HG03469 (cell line): Measurements from ENCODE around the gene KIAA0408.
"Not testable (repeated sequence)": the region's sequence is repeated elsewhere in the genome, so short reads cannot be mapped to it uniquely, and the experiment has no call there.

Experiments
- ATAC-seq: cut with Tn5 transposase; IDR thresholded peaks from one replicate; pipeline ENCODE4 v1.9.1; 2021; ENCODE audit warnings: mild to moderate bottlenecking, moderate library complexity, moderate number of reproducible peaks; ENCODE audit not compliant: unreplicated experiment

Gene KIAA0408

GRCh38 chr6:127464161-127464880, 5.1 kb upstream of the KIAA0408 start:
- ATAC-seq = no peak

GRCh38 chr6:127463056-127463455, 3.9 kb upstream of the KIAA0408 start:
- ATAC-seq = no peak

GRCh38 chr6:127462376-127462775, 3.2 kb upstream of the KIAA0408 start:
- no peak for ATAC-seq

GRCh38 chr6:127460465-127460864, 1.3 kb upstream of the KIAA0408 start:
- no peak for ATAC-seq

- no peak for ATAC-seq
Measured at GRCh38 chr6:127458817-127459216, 372 bp downstream of the KIAA0408 start.

- ATAC-seq = no peak
Measured at GRCh38 chr6:127458222-127458621, 967 bp downstream of the KIAA0408 start.

- no peak for ATAC-seq
Measured at GRCh38 chr6:127457456-127458064, 1.6 kb downstream of the KIAA0408 start.

GRCh38 chr6:127456465-127456864, 2.7 kb downstream of the KIAA0408 start:
- ATAC-seq = no peak

- ATAC-seq = no peak
Measured at GRCh38 chr6:127453845-127454619, 5.2 kb downstream of the KIAA0408 start.

- no peak for ATAC-seq
Measured at GRCh38 chr6:127452803-127453202, 6.4 kb downstream of the KIAA0408 start.

GRCh38 chr6:127451388-127451787, 7.8 kb downstream of the KIAA0408 start:
- no peak for ATAC-seq

GRCh38 chr6:127447780-127448179, 11.4 kb downstream of the KIAA0408 start:
- no peak for ATAC-seq

- ATAC-seq = no peak
Measured at GRCh38 chr6:127446356-127446755, 12.8 kb downstream of the KIAA0408 start.

- ATAC-seq = no peak
Measured at GRCh38 chr6:127441881-127442280, 17.3 kb downstream of the KIAA0408 start.

GRCh38 chr6:127439718-127440117, 19.5 kb downstream of the KIAA0408 start:
- ATAC-seq = no peak

- ATAC-seq = no peak
Measured at GRCh38 chr6:127436578-127437110, 22.5 kb downstream of the KIAA0408 start.

GRCh38 chr6:127435626-127436220, 23.5 kb downstream of the KIAA0408 start:
- ATAC-seq = no peak

- no peak for ATAC-seq
Measured at GRCh38 chr6:127434651-127435050, 24.5 kb downstream of the KIAA0408 start.

GRCh38 chr6:127428562-127428961, 30.6 kb downstream of the KIAA0408 start:
- ATAC-seq = not testable (repeated sequence)

GRCh38 chr6:127423921-127424320, 35.3 kb downstream of the KIAA0408 start:
- ATAC-seq = no peak

- not testable (repeated sequence) for ATAC-seq
Measured at GRCh38 chr6:127421164-127421563, 38.0 kb downstream of the KIAA0408 start.
